OCI-LY7 (cell line): ENCODE measurements around the gene TRIM41.

ENCODE experiments used
- CTCF ChIP-seq: fragments of 200-600 bp; sonication (generic); conservative IDR thresholded peaks from 2 replicates; pipeline ENCODE4 v1.5.1; 2014; ENCODE audit warnings: mild to moderate bottlenecking, antibody characterized with exemption, low read length, moderate library complexity, mixed read lengths
- EZH2phosphoT487 ChIP-seq: fragments of 200-600 bp; sonication (generic); IDR thresholded peaks from 2 replicates; pipeline ENCODE4 v1.6.1; 2018; ENCODE audit warnings: low read depth, borderline replicate concordance, mild to moderate bottlenecking, mixed run types, antibody characterized with exemption, low read length, moderate library complexity, mixed read lengths

GRCh38 chr5:181219262-181220177, 3.6 kb upstream of the TRIM41 start:
- TF ChIP-seq CTCF, result no peak
- no peak for TF ChIP-seq EZH2phosphoT487
